ENCODE measurements around the gene SPAG16. TPM values are rescaled to one million over a fixed set of nuclear protein-coding genes. Genes with fewer than 3 reads are reported as not detected.

Gene SPAG16
- total RNA-seq, 1 experiment from 2014 or later, result 17.3 TPM

GRCh38 chr2:214277880-214278279, 993.6 kb downstream of the SPAG16 start:
- no peaks in the 10 kb centered on the region for H3K27me3 ChIP-seq (ENCODE audit: insufficient read depth, low read length)

More at GRCh38 chr2:214277880-214278279, 993.6 kb downstream of the SPAG16 start:
- Mint-ChIP-seq H3K4me3 (no peak overlapping the region), H3K27me3 (ENCODE audit: low read depth) (no peaks in the 10 kb centered on the region; the same call in 1 of the 2 replicates), H3K9me3 (peaks cover 0 to 2% of the 10 kb centered on the region in 2 experiments; a peak in 1 of 5 replicates), H3K4me1 (no peaks in the 10 kb centered on the region), H3K36me3 (ENCODE audit: insufficient read depth in 1 of 3, low read depth in 3 of 3) (peaks cover 0 to 2% (median 1%) of the 10 kb centered on the region in 3 experiments; a peak in 2 of 7 replicates), H3K27ac (no peak overlapping the region)
- Histone ChIP-seq H3K79me1 (ENCODE audit: insufficient read depth, low read depth, low read length, poor library complexity, severe bottlenecking) (no peaks in the 10 kb centered on the region), H3K18ac (ENCODE audit: insufficient read length, low read depth, low read length) (no peak overlapping the region), H2BK15ac (ENCODE audit: low read depth, low read length) (no peak overlapping the region), H4K91ac (ENCODE audit: insufficient read length, low read depth, low read length) (no peak overlapping the region), H3K9me3 (ENCODE audit: control insufficient read depth, low read depth, low read length) (no peaks in the 10 kb centered on the region), H3K4me1 (ENCODE audit: insufficient read depth, low read length) (no peaks in the 10 kb centered on the region), H2BK12ac (ENCODE audit: insufficient read length, low read depth, low read length) (no peak overlapping the region), H3T11ph (ENCODE audit: low read length) (no peak overlapping the region), H4K5ac (ENCODE audit: insufficient read length, low read depth, low read length) (no peak overlapping the region), H3K9ac (ENCODE audit: extremely low read depth, insufficient read length, low read length) (no peak overlapping the region), H3K79me2 (ENCODE audit: insufficient read depth, low read length) (no peaks in the 10 kb centered on the region), H3K23me2 (ENCODE audit: insufficient read length, low read depth, low read length, poor library complexity, severe bottlenecking) (no peaks in the 10 kb centered on the region), H3K4me2 (ENCODE audit: insufficient read depth, insufficient read length, low read length) (no peak overlapping the region), H3K27ac (ENCODE audit: insufficient read length, low read depth, low read length) (no peak overlapping the region), H4K20me1 (ENCODE audit: control insufficient read depth, insufficient read depth, insufficient read length) (no peaks in the 10 kb centered on the region), H2AK5ac (ENCODE audit: insufficient read length, low read length) (no peak overlapping the region), H3K14ac (ENCODE audit: insufficient read depth, low read length) (no peak overlapping the region), H3K23ac (ENCODE audit: insufficient read length, low read depth, low read length) (no peak overlapping the region), H2AFZ (ENCODE audit: low read length) (no peak overlapping the region), H3K4ac (ENCODE audit: low read depth, low read length) (no peak overlapping the region), H2BK20ac (ENCODE audit: low read depth, low read length, poor library complexity, severe bottlenecking) (no peak overlapping the region), H2BK5ac (ENCODE audit: insufficient read length, low read length) (no peak overlapping the region), H3K56ac (ENCODE audit: insufficient read length, low read depth, low read length) (no peak overlapping the region), H4K8ac (replicated peaks; ENCODE audit: insufficient read length, low read depth, low read length) (no peak overlapping the region), H2BK120ac (ENCODE audit: low read depth, low read length, poor library complexity, severe bottlenecking) (no peak overlapping the region)
- WGBS (ENCODE audit: extremely low coverage, insufficient read length, low lambda C conversion rate), result no CpG with 5 or more reads among the region's 9 CpGs
- no peak for TF ChIP-seq CTCF (conservative IDR thresholded peaks at IDR 0.05)
- DNase-seq, result no peak

Data from H9 (cell line).